ENCODE results near the gene FBN3.
A peak's percentile ranks its signal among the peaks of the same experiment; 100 is the strongest.

Gene FBN3

GRCh38 chr19:8087876-8088275 is 61.5 kb downstream of the FBN3 start:
- no peak for DNase-seq

GRCh38 chr19:8086849-8087248 is 62.5 kb downstream of the FBN3 start:
- DNase-seq: no peak

DNA sequence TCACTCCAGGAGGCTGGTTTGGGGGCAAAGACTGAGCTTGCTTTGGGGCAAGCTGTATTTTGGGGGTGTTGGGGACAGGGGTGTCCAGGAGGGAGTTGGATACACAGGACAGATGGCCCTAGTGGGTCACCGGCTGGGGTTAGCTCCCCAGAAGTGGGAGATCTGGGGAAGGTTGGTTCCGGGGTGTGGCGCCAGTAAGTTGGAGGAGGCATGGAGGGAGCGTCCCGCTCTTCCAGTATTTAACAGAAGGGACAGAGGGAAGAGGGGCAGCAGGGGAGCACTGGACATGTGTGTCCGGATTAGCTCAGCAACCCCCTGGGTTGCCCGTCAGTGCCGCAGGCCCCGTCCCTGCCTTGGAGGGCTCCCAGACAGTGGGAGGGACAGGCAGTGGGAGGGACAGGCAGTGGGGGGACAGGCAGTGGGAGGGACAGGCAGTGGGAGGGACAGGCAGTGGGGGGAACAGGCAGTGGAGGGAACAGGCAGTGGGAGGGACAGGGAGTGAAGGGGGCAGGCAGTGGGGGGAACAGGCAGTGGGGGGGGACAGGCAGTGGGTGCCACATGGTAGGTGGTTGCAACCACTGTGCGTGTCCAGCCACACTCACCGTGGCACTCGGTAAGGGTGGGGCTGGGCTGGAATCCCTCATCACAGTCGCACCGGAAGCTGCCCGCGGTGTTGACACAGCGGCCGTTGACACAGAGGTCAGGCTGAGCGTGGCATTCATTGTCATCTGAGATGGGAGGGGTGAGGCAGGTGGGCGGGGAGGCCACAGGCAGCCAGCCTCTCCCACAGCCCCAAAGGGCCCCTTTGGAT is 63.6 kb downstream of the FBN3 start:
- no peak for DNase-seq

GRCh38 chr19:8084152-8084551 is 65.2 kb downstream of the FBN3 start:
- DNase-seq: no peak

DNA sequence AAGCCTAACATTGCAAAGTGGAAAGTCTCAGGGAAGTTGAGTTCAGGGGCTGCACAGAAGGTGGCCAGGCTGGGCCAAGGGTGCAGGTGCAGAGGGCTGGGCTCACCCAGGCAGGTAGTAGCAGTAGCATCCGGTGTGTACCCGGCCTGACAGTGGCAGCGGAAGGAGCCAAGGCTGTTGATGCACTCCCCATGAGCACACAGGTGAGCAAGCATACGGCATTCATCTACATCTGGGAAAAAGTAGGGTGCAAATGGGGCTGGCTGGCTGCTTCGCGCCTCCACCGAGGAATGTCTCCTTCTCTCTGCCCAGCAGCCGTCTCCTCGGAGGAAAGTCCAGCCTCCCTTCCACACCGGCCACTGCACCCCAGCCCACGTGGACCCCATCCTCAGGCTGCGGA is 66.3 kb downstream of the FBN3 start:
- no peak for DNase-seq

- DNase-seq: no peak
These were observed 67.5 kb downstream of the FBN3 start for GRCh38 chr19:8081569-8082550.

GRCh38 chr19:8080832-8081231 is 68.6 kb downstream of the FBN3 start:
- DNase-seq: no peak

DNA sequence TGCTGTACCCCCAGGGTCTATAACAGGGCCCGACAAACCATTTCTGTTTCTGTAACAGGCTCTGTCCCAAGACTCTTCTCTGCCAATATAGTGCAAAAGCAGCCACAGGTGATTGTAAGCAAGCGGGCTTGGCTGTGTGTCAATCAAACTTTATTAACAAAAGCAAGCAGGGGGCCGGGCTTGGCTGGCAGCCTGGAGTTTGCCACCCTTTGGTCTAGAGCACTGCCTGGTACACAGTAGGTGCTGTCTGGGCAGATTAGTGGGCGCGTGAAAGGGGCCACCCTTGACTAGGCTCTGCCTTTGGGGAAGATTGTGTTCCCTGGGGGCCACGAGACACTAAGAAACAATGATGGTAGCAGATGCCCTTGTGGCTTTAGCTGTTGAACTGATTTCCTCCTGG is 69.4 kb downstream of the FBN3 start:
- no peak for DNase-seq

DNA sequence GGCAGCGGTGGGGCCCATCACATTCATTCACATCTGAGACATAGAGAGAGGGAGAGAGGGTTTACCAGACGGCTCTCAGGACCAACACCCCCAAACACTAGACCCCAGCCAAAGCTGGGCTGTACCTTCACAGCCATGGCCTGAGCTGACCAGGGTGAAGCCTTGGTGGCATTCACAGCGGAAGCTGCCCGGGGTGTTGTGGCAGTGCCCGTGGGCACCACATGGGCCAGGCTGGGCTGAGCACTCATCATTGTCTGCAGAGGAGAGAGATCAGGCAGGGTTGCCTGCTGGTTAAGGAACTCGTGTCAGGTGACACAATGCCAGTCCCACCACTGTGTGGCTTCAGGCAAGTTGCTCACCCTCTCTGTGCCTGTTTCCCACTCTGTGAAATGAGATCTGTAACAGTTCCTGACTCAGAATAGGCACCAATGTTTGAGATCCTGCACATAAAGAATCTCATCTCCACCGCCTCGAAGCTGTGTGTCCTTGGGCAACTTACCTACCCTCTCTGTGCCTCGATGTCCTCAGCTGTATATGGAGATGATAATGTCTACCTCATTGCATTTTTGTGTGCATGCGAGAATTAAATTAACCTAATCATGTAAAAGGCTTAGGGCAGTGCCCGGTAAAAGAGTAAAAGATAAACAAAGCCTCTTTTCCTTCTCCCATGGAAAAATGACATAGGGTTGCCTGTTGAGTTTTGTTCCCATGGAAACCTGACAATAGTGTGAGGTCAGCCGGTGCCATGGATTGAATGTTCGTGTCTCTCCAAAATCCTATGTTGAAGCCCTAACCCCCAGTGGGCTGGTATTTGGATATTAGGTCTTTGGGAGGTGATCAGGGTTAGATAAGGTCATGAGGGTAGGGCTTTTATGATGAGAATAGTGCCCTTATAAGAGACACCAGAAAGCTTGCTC is 74.0 kb downstream of the FBN3 start:
- DNase-seq: no peak

DNA sequence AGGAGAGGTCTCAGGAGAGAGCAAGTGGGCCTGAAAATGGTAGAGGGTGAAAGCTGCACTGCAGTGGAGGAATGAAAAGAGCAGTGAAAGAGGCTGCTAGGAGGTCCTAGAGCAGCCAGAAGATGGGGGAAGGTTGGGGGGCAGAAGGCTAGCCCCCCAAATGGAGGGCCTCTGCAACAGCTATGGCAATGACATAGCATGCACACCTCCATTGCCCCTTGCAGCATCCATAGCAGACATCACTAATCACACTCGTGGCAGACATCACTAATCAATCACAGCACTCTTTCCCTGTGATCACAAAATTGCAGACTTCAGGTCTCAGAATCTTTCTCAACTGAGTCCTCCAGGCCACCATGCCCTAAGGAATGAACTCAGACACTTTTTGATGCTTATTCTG is 74.9 kb downstream of the FBN3 start:
- no peak for DNase-seq

DNA sequence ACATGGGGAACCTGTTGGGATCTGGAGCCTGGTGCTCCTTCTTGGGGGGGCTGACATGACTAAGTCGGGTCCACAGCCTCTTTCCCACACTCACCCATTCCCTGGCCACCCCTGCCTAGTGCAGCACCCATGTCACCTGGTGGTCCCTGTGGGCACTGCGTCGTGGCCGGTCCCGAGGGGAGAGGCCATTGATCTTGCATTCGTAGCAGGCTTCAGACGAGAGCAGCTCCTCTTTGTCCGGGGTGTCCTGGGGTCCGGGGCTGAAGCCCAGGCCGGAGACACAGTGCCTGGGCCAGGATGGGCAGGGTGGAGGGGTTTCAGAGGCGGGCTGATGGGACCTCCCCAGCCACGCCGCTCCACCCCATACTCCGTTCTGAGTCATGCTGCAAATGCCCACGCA is 77.5 kb downstream of the FBN3 start:
- no peak for DNase-seq

DNA sequence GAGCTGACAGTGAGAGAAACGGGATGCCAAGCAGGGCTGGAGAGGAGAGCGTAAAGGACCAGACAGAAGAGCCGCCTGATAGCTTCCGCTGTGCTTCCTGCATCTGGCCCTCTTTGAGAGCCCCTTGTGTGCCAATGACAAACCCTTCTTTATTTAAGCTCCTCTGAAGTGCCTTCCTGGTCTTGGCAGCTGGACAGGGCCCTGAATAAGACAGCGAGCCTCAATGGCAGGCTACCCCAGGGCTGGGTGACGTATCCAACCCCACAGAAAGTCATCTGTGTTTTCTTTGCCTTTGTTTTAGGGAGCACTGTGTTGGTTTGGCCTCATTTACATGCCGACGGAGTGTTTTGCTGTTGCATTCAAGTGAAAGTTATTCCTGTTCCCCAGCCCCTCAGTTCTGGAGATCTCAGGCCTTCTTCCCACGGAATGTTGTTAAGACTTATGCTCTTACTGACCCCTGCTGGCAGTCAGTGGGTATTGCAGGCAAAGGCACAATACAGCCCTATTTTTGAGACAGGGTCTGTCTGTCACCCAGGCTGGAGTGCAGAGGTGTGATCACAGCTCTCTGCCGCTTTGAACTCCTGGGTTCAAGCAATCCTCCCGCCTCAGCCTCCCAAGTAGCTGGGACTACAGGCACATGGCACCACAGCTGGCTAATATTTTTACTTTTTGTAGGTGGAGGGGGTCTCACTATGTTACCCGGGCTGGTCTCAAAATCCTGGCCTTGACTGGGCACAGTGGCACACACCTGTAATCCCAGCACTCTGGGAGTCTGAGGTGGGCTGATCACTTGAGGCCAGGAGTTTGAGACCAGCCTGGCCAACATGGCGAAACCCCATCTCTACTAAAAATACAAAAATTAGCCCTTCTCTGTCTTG is 80.1 kb downstream of the FBN3 start:
- no peak for DNase-seq

GRCh38 chr19:8065875-8066261 is 83.5 kb downstream of the FBN3 start:
- no peak for DNase-seq

GRCh38 chr19:8064911-8065874 is 84.2 kb downstream of the FBN3 start:
- DNase-seq: no peak

DNA sequence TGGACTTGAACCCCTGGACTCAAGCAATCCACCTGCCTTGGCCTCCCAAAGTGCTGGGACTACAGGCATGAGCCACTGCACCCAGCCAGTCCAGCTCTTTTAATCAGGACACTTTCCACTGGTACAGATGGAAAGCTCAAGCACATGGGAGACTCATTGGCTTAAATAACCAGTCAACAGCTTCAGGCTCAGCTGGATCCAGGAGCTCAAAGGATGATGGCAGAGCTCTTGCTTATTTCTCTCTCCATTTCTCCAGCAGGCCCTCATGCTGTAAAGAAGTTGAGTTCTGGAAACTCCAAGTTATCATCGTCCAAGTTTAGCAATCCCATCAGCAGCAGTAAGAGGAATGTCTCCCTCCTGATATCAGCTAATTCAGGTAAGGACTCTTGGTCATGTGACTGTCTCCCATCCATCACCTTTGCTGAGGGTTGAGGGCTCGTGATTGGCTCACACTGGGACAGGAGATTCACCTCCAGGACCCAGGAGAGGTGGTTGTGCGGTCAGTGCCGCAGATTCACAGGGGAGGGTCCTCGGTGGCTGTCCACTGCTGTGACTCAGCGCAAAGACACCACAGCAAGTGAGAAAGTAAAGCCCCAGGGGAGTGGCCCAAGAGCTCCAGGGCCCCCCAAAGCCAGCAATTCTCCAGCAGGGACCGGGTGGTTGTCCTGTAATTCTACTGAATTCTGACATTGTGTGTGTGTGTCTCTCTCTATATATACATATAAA is 91.7 kb downstream of the FBN3 start:
- DNase-seq: no peak

GRCh38 chr19:8056533-8056932 is 92.9 kb downstream of the FBN3 start:
- DNase-seq: no peak

GRCh38 chr19:8054169-8054568 is 95.2 kb downstream of the FBN3 start:
- no peak for DNase-seq

GRCh38 chr19:8052464-8052859 is 96.9 kb downstream of the FBN3 start, which contains the start of gene CCL25:
CCL25 (plus strand) TSS chr19:8052760; CDS start chr19:8053050, 290 bp downstream.
- no peak for DNase-seq

- DNase-seq: peak; percentile 83 to 87
These were observed 98.9 kb downstream of the FBN3 start for GRCh38 chr19:8050274-8051096.
